HepG2 (cell line): Measurements from ENCODE around the gene SCIN.

ENCODE experiments used
- ARHGAP35 ChIP-seq: sonication (generic); formaldehyde crosslinking; IDR thresholded peaks from 2 replicates; pipeline ENCODE4 v1.9.0; 2022; ENCODE audit warnings: mild to moderate bottlenecking, inconsistent platforms, moderate library complexity, missing genetic modification reagents, borderline replicate concordance
- CTCF ChIP-seq: sonication (generic); formaldehyde crosslinking; IDR thresholded peaks from 2 replicates; pipeline ENCODE4 v1.5.0; 2020; ENCODE audit warnings: mild to moderate bottlenecking, missing genetic modification reagents, moderate library complexity
- DPF2 ChIP-seq: sonication (generic); formaldehyde crosslinking; IDR thresholded peaks from 2 replicates; pipeline ENCODE4 v1.4.0; 2020; ENCODE audit warnings: mild to moderate bottlenecking, low read depth, missing genetic modification reagents, borderline replicate concordance
- FOXA3 ChIP-seq: IDR thresholded peaks from 2 replicates; pipeline ENCODE4 v1.6.1; 2016; ENCODE audit warnings: missing genetic modification reagents, missing compliant biosample characterization
- GABPA ChIP-seq, 2 experiments: IDR thresholded peaks; 2 replicates each; pipeline ENCODE4 v1.6.1; 2011 to 2016; ENCODE audit warnings: low read depth in 2 of 2, low read length in 1 of 2, missing biosample characterization in 1 of 2, missing genetic modification characterization in 1 of 2
- NR2F6 ChIP-seq, 2 experiments: IDR thresholded peaks; 2 replicates each; pipeline ENCODE4 v1.6.1; 2016; ENCODE audit warnings: antibody characterized with exemption in 1 of 2, mild to moderate bottlenecking in 1 of 2
- SMAD1 ChIP-seq: sonication (generic); formaldehyde crosslinking; IDR thresholded peaks from 2 replicates; pipeline ENCODE4 v1.4.0; 2020; ENCODE audit warnings: missing genetic modification reagents, low read depth, mild to moderate bottlenecking, borderline replicate concordance
- TCF12 ChIP-seq, 2 experiments: fragments of 450-650 bp in 1 of 2; sonication (generic) in 1 of 2; formaldehyde crosslinking in 1 of 2; IDR thresholded peaks; 2 replicates each; pipeline versions ENCODE4 v1.6.1 to v1.8.0; 2017 to 2022; ENCODE audit warnings: antibody characterized with exemption in 1 of 2, mild to moderate bottlenecking in 1 of 2, missing genetic modification reagents in 1 of 2, moderate library complexity in 1 of 2
- TF ChIP-seq, protein P1 (sequence below): sonication (generic); formaldehyde crosslinking; IDR thresholded peaks from 2 replicates; pipeline ENCODE4 v1.5.0; 2020; ENCODE audit warnings: mild to moderate bottlenecking, missing genetic modification reagents, borderline replicate concordance
- TF ChIP-seq, protein P2 (sequence below), 2 experiments: IDR thresholded peaks; 2 replicates each; pipeline ENCODE4 v1.6.1; 2011 to 2012; ENCODE audit warnings: low read length in 2 of 2, borderline replicate concordance in 1 of 2, low read depth in 1 of 2, mild to moderate bottlenecking in 1 of 2, moderate library complexity in 1 of 2

GRCh38 chr7:12570168-12570533 lies 369 bp upstream of the SCIN start:
- TF ChIP-seq CTCF (CRISPR knock-in tag) = no peak
- no peak for TF ChIP-seq ARHGAP35 (CRISPR knock-in tag)
- TF ChIP-seq GABPA (IDR thresholded peaks at IDR 0.05; ENCODE audit: low read depth, low read length) = no peak
- no peak for TF ChIP-seq GABPA (CRISPR knock-in tag; IDR thresholded peaks at IDR 0.05; ENCODE audit: low read depth)
- no peak for TF ChIP-seq SMAD1 (CRISPR knock-in tag)
- no peak for TF ChIP-seq FOXA3
- TF ChIP-seq, protein P1, sequence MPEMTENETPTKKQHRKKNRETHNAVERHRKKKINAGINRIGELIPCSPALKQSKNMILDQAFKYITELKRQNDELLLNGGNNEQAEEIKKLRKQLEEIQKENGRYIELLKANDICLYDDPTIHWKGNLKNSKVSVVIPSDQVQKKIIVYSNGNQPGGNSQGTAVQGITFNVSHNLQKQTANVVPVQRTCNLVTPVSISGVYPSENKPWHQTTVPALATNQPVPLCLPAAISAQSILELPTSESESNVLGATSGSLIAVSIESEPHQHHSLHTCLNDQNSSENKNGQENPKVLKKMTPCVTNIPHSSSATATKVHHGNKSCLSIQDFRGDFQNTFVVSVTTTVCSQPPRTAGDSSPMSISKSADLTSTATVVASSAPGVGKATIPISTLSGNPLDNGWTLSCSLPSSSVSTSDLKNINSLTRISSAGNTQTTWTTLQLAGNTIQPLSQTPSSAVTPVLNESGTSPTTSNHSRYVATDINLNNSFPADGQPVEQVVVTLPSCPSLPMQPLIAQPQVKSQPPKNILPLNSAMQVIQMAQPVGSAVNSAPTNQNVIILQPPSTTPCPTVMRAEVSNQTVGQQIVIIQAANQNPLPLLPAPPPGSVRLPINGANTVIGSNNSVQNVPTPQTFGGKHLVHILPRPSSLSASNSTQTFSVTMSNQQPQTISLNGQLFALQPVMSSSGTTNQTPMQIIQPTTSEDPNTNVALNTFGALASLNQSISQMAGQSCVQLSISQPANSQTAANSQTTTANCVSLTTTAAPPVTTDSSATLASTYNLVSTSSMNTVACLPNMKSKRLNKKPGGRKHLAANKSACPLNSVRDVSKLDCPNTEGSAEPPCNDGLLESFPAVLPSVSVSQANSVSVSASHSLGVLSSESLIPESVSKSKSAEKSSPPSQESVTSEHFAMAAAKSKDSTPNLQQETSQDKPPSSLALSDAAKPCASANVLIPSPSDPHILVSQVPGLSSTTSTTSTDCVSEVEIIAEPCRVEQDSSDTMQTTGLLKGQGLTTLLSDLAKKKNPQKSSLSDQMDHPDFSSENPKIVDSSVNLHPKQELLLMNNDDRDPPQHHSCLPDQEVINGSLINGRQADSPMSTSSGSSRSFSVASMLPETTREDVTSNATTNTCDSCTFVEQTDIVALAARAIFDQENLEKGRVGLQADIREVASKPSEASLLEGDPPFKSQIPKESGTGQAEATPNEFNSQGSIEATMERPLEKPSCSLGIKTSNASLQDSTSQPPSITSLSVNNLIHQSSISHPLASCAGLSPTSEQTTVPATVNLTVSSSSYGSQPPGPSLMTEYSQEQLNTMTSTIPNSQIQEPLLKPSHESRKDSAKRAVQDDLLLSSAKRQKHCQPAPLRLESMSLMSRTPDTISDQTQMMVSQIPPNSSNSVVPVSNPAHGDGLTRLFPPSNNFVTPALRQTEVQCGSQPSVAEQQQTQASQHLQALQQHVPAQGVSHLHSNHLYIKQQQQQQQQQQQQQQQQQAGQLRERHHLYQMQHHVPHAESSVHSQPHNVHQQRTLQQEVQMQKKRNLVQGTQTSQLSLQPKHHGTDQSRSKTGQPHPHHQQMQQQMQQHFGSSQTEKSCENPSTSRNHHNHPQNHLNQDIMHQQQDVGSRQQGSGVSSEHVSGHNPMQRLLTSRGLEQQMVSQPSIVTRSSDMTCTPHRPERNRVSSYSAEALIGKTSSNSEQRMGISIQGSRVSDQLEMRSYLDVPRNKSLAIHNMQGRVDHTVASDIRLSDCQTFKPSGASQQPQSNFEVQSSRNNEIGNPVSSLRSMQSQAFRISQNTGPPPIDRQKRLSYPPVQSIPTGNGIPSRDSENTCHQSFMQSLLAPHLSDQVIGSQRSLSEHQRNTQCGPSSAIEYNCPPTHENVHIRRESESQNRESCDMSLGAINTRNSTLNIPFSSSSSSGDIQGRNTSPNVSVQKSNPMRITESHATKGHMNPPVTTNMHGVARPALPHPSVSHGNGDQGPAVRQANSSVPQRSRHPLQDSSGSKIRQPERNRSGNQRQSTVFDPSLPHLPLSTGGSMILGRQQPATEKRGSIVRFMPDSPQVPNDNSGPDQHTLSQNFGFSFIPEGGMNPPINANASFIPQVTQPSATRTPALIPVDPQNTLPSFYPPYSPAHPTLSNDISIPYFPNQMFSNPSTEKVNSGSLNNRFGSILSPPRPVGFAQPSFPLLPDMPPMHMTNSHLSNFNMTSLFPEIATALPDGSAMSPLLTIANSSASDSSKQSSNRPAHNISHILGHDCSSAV (CRISPR knock-in tag) = no peak
- TF ChIP-seq, protein P2, sequence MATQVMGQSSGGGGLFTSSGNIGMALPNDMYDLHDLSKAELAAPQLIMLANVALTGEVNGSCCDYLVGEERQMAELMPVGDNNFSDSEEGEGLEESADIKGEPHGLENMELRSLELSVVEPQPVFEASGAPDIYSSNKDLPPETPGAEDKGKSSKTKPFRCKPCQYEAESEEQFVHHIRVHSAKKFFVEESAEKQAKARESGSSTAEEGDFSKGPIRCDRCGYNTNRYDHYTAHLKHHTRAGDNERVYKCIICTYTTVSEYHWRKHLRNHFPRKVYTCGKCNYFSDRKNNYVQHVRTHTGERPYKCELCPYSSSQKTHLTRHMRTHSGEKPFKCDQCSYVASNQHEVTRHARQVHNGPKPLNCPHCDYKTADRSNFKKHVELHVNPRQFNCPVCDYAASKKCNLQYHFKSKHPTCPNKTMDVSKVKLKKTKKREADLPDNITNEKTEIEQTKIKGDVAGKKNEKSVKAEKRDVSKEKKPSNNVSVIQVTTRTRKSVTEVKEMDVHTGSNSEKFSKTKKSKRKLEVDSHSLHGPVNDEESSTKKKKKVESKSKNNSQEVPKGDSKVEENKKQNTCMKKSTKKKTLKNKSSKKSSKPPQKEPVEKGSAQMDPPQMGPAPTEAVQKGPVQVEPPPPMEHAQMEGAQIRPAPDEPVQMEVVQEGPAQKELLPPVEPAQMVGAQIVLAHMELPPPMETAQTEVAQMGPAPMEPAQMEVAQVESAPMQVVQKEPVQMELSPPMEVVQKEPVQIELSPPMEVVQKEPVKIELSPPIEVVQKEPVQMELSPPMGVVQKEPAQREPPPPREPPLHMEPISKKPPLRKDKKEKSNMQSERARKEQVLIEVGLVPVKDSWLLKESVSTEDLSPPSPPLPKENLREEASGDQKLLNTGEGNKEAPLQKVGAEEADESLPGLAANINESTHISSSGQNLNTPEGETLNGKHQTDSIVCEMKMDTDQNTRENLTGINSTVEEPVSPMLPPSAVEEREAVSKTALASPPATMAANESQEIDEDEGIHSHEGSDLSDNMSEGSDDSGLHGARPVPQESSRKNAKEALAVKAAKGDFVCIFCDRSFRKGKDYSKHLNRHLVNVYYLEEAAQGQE (IDR thresholded peaks at IDR 0.05; ENCODE audit: borderline replicate concordance in 1 of 2, low read depth in 1 of 2, low read length in 2 of 2) = no peak
- TF ChIP-seq NR2F6 (IDR thresholded peaks at IDR 0.05) = no peak
- TF ChIP-seq NR2F6 (CRISPR knock-in tag; IDR thresholded peaks at IDR 0.05) = no peak
- TF ChIP-seq TCF12 (IDR thresholded peaks at IDR 0.05) = no peak
- no peak for TF ChIP-seq TCF12 (CRISPR knock-in tag; IDR thresholded peaks at IDR 0.05)
- TF ChIP-seq DPF2 (CRISPR knock-in tag) = no peak
